GM10847 (cell line): Measurements from ENCODE around the gene ZBED4.

Experiments
- POLR2A ChIP-seq: IDR thresholded peaks from 2 replicates; pipeline ENCODE4 v1.6.1; 2011; ENCODE audit not compliant: insufficient read length; ENCODE audit errors: extremely low read depth

Gene ZBED4

DNA sequence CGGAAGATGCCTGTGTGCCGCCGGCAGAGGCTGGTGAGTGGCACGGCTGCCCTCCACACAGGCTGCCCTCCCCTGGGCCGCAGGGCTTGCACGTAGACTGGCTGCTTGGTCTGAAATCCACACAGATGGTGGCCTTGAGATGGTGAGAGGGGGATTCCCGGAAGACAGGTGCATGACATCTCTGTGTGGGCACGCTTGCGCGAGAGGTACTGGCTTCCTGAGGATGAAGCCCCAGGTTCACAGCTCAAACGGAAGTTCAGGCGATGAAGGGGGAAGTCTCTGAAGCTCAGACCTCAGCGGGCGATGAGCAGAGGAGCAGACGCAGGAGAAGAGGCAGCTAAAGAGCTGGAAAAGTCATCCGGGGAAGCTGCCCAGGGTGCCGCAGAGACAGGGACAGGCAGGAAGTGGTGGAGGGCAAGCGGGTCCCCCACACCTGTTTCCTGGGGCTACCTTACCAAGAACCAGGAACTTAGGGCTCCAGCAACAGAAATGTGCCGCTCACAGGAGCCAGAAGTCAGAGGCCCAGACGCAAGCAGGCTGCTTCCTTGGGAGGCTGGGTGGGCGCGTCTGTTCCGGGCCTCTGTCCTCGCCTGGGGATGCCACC, 72.0 kb downstream of the ZBED4 start:
- TF ChIP-seq POLR2A: peak; percentile 45

DNA sequence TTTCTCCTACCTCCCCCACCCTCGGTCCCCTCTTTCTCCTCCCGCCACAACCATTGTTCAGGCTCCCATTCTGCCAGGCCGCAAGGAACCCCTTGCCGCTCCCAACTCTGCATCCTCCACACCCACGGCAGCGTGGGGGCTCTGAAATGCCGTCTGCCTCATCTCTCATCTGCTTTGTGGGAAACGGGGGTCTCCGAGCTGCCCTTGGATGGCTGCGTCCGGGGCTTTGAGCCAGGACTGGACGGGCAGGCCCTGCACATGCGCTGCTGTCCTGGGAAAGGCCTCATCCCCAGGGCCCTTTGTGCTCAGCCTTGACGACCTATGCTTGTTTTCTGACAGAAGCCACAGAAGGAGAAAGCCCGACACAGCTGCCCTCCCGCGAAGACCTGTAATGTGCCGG, 73.3 kb downstream of the ZBED4 start:
- TF ChIP-seq POLR2A: no peak

DNA sequence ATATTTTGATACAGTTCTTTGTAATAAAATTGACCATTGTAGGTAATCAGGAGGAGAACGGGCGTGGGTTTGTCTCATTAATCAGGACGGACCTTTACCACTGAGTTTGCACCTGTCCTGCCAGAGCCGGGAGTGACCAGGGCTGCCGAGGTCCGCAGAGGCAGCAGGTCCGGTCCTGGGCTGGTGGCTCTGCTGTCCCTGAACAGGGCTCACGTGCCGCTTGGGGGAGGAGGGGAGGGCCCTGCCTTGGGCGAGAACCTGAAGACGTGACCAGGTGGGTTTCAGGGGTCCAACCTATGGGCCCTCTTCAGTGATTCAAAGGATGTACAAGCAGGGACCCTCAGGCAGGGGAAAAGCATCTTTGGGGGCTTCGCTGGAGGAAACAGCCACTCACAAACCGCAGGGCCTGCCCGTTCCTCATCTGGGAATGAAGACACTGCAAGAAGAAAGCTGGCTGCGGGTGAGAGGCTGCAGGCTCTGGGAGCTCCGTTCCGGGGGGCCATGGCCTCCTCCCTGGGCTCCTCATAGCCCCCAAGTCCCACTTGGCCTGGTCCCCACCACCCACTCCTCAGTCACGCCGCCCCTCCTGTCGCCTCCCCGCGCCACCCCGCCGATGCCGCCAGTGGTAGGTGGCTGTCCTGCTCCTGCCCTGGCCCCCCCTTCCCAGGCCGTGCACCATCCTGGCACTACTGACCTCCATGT, 74.0 kb downstream of the ZBED4 start:
- TF ChIP-seq POLR2A: no peak

DNA sequence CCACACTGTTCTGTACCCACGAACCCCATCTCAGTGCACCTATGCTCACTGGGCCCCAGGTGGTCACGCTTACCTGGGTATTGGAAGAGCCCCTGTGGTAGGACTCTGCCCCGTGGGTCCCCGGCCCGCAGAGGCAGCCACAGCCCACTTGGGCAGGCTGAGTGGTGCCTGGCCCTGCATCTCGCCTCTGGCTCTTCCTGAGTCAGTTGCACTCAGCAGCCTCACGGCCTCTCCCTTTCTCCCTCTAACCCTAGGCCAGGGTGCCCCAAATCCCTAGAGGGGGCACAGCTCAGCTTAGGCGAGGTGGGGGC, 74.5 kb downstream of the ZBED4 start:
- no peak for TF ChIP-seq POLR2A

DNA sequence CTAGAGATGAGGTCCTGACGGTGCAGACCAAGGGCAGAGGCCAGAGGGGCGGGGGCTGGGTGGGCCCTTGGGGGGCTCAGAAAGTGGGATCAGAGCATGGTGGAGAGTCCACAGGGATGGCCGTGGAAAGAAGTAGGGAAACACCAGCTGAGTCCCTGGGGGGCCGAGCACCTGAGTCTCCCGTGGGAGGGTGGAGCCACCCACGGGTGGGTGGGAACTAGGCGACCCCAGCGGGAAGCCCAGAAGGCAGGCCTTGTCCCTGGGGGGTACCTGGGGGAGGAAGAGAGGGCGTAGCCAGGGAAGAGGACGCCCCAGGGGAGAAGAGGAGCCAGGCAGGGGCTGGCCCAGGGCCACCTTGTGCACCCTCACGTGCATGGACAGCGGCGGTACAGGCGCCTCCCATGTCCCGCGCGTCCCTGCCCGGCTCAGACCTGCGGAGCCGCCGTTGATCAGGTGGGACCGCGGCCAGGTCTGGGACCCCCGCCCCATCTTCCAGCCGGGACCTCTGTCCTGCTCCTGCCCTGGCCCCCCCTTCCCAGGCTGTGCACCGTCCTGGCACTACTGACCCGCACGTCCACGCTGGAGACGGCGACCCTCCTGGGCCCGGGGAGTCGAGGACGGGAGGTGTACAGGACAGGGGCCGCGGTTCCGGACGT, 75.0 kb downstream of the ZBED4 start:
- TF ChIP-seq POLR2A: no peak

DNA sequence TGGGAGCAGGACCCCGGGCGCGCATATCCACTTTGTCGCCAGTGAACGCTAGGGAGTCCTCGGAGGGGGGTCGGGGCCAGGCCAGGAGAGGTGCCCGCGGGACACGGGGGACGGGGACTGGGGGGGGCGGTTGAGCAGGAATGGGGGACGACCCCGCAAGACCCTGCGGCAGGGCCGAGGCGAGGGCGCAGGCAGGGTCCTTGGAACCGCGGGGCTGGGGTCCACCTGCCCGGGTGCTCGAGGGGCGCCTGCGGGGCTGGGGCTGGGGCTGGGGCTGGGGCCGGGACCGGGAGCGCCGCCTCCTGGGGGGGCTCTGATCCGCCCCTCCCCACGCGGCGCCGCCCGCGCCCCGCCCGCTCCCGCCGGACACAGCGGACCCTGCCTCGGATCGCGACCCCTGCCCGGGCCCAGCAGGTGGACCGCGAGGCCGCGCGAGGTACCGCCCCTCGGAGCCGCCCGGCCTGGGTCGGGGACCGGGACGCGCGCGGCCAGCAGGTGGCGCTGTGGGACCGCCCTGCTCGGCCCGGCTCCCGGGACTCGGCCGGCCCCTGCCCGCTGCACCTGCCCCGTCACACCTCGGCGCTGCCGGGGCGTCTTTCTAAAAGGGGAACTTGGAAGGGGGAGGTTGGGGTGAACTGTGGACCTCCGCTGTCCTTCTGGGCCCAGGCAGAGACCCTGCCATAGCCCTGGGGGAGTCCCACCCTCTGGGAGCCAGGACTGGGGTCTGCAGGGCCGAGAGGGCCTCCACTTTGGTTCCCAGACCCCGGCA, 75.8 kb downstream of the ZBED4 start:
- no peak for TF ChIP-seq POLR2A

DNA sequence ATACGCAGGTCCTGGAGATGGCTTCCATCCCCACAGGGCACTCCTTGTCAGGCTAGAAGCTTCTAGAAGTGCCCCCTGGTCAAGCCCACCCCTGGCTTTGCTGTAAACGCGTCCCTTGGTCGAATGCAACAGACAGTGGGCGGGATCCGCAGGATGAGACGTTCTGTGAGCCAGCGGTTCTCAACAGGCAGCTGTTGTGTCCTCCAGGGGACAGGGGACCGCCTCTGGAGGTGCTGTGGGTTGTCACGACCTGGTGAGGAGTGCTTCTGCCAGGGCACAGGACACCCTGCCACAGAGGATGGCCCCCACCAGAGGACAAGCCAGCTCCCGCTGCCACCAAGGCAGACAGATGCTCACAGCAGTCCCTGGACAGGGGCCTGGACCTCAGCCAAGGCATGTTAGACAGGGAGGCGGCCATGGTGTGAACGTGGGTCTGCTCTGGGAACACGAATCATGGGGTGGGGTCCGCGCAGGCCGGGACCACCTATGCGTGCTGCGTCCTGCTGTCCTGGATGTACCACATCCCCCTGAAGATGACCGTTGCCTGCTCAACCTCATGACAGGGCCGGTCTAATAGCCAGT, 76.4 kb downstream of the ZBED4 start:
- no peak for TF ChIP-seq POLR2A

DNA sequence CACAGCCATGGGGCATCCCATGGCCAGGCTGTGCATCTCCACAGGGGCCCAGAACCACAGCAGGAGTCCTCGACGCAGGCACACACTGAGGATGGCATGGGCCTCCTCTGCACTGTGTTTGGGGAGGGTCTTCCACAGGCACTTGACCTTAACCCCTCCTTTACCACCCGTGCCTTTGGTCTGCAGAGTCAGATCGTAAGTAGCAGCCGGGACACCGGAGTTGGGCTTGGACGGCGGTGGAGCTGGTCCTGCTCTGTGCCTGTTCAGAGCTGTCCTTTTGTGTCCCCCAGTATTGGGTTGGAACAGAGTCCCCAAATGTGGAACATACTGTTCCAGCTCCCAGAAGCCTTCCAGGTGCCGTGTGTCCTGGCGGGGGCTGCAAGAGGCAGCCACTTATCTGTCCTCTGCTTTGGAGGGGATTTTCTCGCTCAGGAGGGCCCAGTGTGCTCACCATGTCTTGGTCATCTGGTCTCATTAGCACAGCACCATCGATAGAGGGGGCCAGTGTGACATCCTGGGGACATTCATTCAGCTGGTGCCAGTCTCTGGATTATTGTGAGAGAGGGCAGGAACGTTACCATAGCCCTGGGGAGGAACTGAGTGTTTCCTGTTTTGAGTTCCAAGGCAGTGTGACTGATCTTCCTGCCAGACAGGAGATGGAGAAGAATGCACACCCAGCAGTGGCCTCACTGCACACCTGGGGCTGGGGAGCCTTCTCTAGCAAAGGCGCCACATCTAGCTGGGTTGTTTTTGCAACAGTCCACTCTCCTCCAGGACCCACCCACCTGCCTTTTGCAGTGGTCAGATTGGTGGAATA, 77.2 kb downstream of the ZBED4 start:
- no peak for TF ChIP-seq POLR2A

DNA sequence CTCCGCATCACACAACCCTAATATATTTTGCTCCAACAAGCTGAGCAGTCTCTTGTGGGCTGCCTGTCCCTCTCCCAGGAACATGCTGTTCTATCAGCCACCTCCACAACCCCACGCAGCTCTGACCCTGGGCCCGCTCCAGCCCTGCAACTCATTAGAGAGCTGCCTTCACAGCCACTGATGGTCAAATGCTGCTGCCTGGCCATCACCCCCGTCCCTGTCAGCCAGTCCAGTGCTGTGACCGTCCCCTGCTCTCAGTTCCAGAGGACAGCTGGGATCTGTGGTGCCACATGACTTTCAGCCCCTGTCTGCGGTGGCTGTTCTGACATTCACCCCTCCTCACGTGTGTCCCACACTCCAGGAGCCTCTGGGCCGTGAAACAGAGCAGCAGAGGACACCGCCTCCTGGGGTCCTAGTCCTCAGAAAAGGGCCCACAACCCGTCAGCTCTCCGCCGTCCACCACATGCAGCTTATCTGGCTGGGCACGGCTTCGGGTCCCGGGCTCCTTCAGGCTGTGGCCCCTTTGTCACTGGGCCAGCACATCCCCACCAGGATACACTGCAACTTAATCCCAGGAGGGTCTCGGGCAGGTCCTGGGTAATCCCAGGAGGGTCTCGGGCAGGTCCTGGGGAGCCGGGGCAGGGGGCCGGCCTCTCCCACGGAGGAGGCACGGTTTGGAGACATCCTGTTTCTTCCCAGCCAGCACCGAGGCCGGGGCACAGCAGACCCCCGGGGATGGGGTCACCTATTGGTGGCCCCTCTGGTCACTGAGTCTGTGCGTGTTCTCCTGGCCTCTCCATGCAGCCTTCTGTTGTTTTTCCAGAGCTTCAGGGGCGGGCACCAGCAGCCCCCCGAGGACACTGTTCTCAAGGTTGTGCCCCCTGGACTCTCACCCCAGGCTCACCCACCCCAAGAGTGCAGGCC, 79.9 kb downstream of the ZBED4 start:
- TF ChIP-seq POLR2A: peak; percentile 3

DNA sequence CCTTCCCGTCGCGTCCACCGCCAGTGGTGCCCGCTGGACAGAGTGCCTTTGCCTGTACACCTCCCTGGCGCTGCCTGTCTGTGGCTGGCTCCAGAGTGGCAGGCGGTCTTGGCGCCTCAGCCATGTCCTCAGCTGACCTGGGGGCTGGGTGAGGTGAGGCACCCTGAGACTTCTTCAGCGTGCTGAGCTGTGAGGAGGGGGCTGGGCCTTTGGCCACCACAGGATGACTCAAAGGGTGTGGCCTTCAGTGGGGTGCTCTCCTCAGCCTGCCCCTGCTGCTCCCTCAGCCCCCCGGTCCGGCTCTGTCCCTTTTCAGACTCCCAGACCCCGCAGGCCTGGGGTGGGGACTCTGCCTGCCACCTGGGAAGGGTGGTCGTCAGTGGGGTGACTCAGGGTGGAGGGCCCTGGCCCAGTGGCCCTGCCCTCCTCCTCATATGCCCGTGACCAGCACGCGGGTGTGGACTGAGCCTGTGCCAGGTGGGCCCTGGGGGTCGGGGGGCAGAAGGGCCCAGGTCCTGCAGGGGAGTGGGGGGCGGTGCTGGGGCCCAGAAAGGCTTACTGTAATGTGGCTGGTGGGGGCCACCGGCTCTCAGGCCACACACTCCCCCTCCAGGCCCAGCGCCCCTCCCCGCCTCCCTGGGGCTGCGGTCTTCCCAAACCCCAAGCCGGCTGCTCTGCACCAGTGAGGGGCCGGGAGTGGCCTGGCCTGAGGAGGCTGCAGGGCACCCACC, 80.7 kb downstream of the ZBED4 start:
- TF ChIP-seq POLR2A: no peak

DNA sequence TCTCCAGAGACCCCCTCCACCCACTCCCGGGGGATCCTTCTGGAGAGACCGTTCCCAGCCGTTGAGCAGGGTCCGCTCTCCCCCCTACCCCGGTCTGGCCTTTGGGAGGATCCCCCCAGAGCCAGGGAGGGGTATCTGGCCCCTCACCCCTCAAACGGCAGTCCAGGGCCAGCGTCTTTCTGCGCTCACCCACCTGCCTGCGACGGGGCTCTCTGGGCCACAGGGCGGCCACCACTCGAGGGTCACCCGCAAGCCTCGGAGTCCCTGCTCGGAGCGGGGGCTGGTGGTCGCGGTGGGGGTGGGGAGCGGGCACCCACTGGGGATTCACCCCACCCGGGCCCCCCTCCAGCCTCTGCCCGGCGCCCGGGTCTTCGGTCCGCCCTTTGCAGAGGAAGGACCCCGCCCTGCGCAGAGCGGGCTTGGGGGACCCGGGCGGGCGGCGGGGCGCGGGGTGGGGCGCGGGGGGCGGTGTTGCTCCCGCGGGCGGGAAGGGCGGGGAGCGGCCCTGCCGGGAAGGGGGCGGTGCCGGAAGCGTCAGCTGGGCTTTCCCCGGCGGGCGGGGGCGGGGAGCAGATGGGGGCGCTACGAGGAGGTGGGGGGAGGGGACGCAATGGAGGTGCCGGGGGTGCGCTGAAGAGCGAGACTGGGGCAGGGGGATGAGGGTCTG, 81.4 kb downstream of the ZBED4 start:
- TF ChIP-seq POLR2A: no peak

DNA sequence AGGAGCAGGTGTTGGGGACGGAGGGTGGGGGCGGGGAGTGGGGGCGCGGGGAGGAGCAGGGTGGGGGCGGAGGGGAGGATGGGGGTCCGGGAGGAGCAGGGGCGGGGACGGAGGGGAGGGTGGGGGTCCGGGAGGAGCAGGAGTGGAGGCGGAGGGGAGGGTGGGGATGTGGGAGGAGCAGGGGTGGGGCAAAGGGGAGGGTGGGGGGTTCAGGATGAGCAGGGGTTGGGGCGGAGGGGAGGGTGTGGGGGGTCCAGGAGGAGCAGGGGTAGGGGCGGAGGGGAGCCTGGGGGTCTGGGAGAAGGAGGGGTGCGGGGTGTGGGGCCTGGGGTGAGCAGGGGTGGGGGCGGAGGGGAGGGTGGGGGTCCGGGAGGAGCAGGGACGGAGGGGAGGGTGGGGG, 81.9 kb downstream of the ZBED4 start:
- TF ChIP-seq POLR2A: no peak
